Fibroblast of villous mesenchyme (primary cell): ENCODE data around the gene GSG1L. TPM values are rescaled to one million over a fixed set of nuclear protein-coding genes. Genes with fewer than 3 reads are reported as not detected.

Experiments used
- DNase-seq: peaks from one replicate; pipeline ENCODE4 v3.0.0-alpha.2; 2010; ENCODE audit warnings: low read depth
- H3K4me3 ChIP-seq: 2 replicates; pipeline ENCODE4 v1.5.1; 2011; ENCODE audit warnings: low read depth, mild to moderate bottlenecking, low read length
- CTCF ChIP-seq: IDR thresholded peaks from 2 replicates; pipeline ENCODE4 v1.5.1; 2012; ENCODE audit warnings: low read depth, mild to moderate bottlenecking, low read length; ENCODE audit not compliant: insufficient read depth
- total RNA-seq: library from RNA; depleted of rRNA; stranded (reverse); fragments of >200 nt; gene quantifications from 2 replicates; pipeline ENCODE4 v1.2.3, GENCODE V29; 2012

Gene GSG1L
- total RNA-seq, 1 donor: not detected

DNA sequence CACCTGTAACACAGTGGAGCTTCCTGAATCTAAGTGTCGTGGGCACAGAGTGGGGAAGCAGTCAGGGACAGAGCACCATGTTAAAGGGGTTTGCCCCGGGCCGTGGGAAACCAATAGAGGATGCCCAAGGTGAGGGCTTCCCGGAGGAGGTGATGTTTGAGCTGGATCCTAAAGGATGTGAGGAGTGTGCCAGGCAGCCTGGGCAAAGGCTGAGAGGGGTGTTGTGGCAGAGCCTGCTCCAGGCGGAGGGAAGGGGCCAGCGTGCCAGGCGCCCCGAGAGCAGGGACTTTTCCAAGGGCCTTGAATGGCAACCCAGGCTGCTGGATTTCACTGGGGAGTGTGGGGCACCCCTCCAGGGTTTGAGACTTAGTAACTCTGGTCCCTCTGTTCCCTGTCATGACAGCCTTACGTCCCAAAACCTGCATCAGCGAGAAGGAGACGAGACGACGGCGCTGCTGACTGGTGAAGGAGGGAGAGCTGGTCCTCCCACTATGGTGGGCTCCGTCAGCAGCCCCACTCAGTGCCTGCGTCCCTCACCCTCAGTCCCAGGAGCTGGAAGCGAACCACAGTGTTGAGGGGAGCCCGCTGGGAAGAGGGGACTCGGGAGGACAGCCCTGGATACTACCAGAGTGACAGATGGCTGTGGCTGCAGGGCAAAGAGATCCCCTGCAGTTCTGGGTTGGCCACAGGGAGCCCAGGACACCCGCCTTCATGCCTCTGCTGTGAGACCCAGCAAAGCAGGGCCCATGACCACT lies 285.2 kb downstream of the GSG1L start:
- no peak for TF ChIP-seq CTCF
- H3K4me3 ChIP-seq: no peak overlapping the region
- DNase-seq: no peak

- DNase-seq: no peak
- H3K4me3 ChIP-seq: no peak overlapping the region
- no peak for TF ChIP-seq CTCF
Observed at GRCh38 chr16:27777527-27777926, 286.0 kb downstream of the GSG1L start.

GRCh38 chr16:27776556-27777225 lies 286.8 kb downstream of the GSG1L start:
- TF ChIP-seq CTCF: no peak
- no peak overlapping the region for H3K4me3 ChIP-seq
- no peak for DNase-seq

DNA sequence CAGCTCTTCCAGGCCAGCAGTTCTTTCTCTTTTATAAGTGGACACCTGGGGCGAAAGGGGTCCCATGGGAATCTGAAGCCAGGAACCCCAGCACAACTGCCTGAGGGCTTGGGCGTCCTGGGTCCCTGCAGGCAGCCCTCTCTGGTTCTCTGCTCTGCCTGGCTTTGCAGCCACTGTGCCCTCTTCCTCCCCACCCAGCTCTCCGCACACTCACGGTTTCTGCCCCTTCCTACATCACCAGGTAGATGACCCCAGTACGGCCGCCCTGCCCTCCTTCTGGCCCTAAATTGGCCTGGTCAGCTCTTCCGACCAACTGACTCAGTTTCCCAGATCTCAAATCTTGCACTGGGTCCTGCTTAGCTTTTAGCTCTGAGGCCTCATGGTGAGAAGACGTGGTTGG lies 288.3 kb downstream of the GSG1L start:
- TF ChIP-seq CTCF: no peak
- no peak overlapping the region for H3K4me3 ChIP-seq
- no peak for DNase-seq

- no peak overlapping the region for H3K4me3 ChIP-seq
- no peak for DNase-seq
- no peak for TF ChIP-seq CTCF
Observed at GRCh38 chr16:27774779-27775178, 288.7 kb downstream of the GSG1L start.

DNA sequence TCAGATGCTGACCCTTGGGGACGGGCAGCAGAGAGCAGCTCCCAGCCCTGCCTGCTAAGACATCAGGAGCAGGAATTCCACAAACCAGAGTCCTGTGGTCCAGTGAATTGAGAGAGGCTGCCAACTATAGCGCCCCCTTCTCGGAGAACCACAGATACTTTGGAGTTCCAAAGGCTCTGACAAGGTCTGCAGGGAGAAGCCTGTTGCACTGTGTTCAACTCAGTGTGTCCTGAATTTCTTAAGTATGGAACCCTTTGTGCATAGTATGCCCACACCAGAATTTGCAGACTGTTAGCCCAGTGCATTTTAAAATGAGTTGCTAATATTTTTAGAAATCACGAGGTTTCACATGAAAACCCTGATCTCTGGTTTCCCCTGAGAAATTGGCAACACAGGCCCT lies 290.2 kb downstream of the GSG1L start:
- DNase-seq: no peak
- TF ChIP-seq CTCF: no peak
- no peak overlapping the region for H3K4me3 ChIP-seq
